Heart right ventricle (tissue), 16 donors: ENCODE results near the gene HOXA3. TPM values are rescaled to one million over a fixed set of nuclear protein-coding genes. Genes with fewer than 3 reads are reported as not detected.

Experiments
- ATAC-seq, 8 donors: fragments of 200-7000 bp; cut with Tn5 transposase; one replicate each; pipeline ENCODE4 v1.9.1; 2020; ENCODE audit warnings: mild to moderate bottlenecking in 8 of 8, moderate library complexity in 8 of 8, moderate number of reproducible peaks in 1 of 8
- DNase-seq, 2 donors: peaks; one replicate each; pipeline ENCODE4 v3.0.0-alpha.2; 2020
- H3K27ac ChIP-seq, 10 donors: fragments of 200-600 bp; sonication (generic) in 2 of 10; one replicate each; pipeline versions ENCODE4 v1.5.0 to v1.8.0; 2020 to 2022; ENCODE audit warnings: mild to moderate bottlenecking in 3 of 10
- H3K27me3 ChIP-seq, 7 donors: fragments of 200-600 bp; one replicate each; pipeline ENCODE4 v1.8.0; 2021 to 2022; ENCODE audit warnings: mild to moderate bottlenecking in 2 of 7
- H3K36me3 ChIP-seq, 9 donors: fragments of 200-600 bp; sonication (generic) in 1 of 9; one replicate each; pipeline versions ENCODE4 v1.5.0 to v1.8.0; 2020 to 2022; ENCODE audit warnings: mild to moderate bottlenecking in 2 of 9
- H3K4me1 ChIP-seq, 9 donors: fragments of 200-600 bp; sonication (generic) in 1 of 9; one replicate each; pipeline versions ENCODE4 v1.5.0 to v1.8.0; 2020 to 2022; ENCODE audit warnings: mild to moderate bottlenecking in 4 of 9
- H3K4me3 ChIP-seq, 10 donors: fragments of 200-600 bp; sonication (generic) in 2 of 10; one replicate each; pipeline versions ENCODE4 v1.5.0 to v1.8.0; 2020 to 2022; ENCODE audit warnings: mild to moderate bottlenecking in 7 of 10, moderate library complexity in 2 of 10
- H3K9me3 ChIP-seq, 11 donors: fragments of 200-600 bp in 10 of 11; sonication (generic) in 2 of 11; one replicate each; pipeline versions ENCODE4 v1.5.0 to v1.8.0; 2013 to 2022; ENCODE audit warnings: mild to moderate bottlenecking in 2 of 11, control low read depth in 1 of 11, moderate library complexity in 1 of 11
- CTCF ChIP-seq, 9 donors: fragments of 200-600 bp; sonication (generic) in 2 of 9; IDR thresholded peaks; one replicate each; pipeline versions ENCODE4 v1.5.0 to v1.8.0; 2021 to 2022; ENCODE audit warnings: antibody characterized with exemption in 9 of 9, mild to moderate bottlenecking in 5 of 9, moderate library complexity in 1 of 9
- WGBS, 2 donors: extraction: QIAGEN DNeasy Blood & Tissue Kit; methylation state at CpG; one replicate each; pipeline ENCODE4 v1.1.7; 2013; ENCODE audit warnings: inconsistent platforms in 1 of 2; 5-methylcytosine and 5-hydroxymethylcytosine counted together
- intact Hi-C, 10 donors: fragments of 100-400 bp; cut with DNase I; formaldehyde crosslinking; loops; one replicate each; pipeline versions ENCODE4 v1.11.1 to v1.14.2; 2022
- polyA plus RNA-seq, 2 donors: library from polyadenylated mRNA; stranded (reverse); fragments of 200-250 nt; gene quantifications; one replicate each; pipeline ENCODE4 v1.2.3, GENCODE V29; 2013
- total RNA-seq, 10 donors: library from RNA; stranded (reverse); fragmentation: NEBNext Ultra II Directional in 3 of 10; extraction: Animal tissue kit (Norgen Biotek cat#: 25700) in 3 of 10; gene quantifications; one replicate each; pipeline versions ENCODE4 v1.2.1 to v1.2.4, GENCODE V29; 2021 to 2023
- donor health status: Arrhythmogenic right ventricular cardiomyopathy.
- donor health status: ischemic (EF 13 %, LVEDD 7.1; RV severe dilation, severe dysfunction).
- donor health status: healthy with polysubstance abuse.
- donor health status: DM: no; HTN: yes; CAD: no.
- donor health status: DM: no; HTN: no; CAD: no.
- donor health status: ischemic (EF 25% LVEDD 6.9; RV normal size, moderate dysfunction).
- donor health status: ischemic (EF 25% LVEDD 5.7; RV mildly dilated, moderate dysfunction).
- donor health status: healthy.
- donor health status: DM: yes; HTN: yes; CAD: no.
- donor health status: Ischemic cardiomyopathy.
- donor health status: ischemic (EF 35%, LVEDD 5.7; RV mildly dilated, moderate dysfunction).
- donor health status: nonischemic (EF 11% LVEDD 7.7; RV severe dilation, severe dysfunction).
- donor health status: DM: yes; HTN: yes; CAD: no.
- donor health status: PGD.
- donor health status: ischemic (EF 29% LVEDD 5.4; RV normal size, mild dysfunction).
- donor health status: nonischemic (EF 23%, LVEDD 6.1; RV moderate dilation, normal function).

HOXA3 gene
- total and polyA plus RNA-seq, 12 donors = 0.11 to 1.5 (median 0.24) TPM; not detected in 2

DNA sequence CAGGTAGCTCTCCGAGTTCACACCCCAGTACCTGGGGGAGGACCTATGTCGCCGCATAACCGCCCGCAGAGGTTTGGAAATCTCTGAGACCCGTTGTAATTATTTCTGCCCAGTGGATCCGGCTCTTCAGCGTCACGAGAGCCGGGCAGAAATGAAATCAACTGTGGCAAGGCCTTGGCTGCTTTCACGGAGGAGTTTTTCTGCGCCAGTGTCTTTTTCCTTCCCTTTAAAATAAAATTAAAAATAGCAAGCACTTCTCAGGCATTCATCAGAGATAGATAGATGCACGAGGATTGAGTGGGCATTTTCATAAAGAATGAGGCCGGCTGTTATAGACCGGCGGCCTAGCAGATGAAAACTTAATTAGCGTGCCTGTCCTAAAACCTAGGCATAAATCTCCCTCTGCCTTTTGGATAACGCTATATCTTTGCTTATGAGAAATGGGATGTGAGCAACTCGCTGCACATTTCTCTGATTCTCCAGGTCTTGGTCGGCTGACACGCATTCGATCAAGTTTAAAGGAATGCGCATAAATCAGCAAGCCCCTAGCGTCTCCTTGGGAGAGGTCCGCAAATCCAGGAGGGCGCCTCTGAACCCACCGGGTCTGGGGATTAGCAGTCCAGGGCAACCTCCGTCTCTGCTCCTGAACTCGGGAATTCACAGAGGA, 41.1 kb upstream of the HOXA3 start:
- Histone ChIP-seq H3K27ac (no peak overlapping the region), H3K9me3 (no peaks in the 10 kb centered on the region), H3K4me1 (peaks cover 11 to 35% (median 23%) of the 10 kb centered on the region in 9 donors), H3K4me3 (peak overlapping the region in 8 of 10 donors; percentile 14 to 41 (median 30)), H3K27me3 (peaks cover 61 to 100% (median 100%) of the 10 kb centered on the region in 7 donors), H3K36me3 (no peaks in the 10 kb centered on the region)
- intact Hi-C loops = loop anchor here in 7 of 10 donors (5.0 to 10.0 kb wide), 5 partner anchors 581 to 901 kb away; no protein-coding TSS in a partner anchor
- ATAC-seq (no peak), DNase-seq (no peak)
- WGBS, 2 donors = 12 to 20% methylated on average over 29 of the region's 29 CpGs
- TF ChIP-seq CTCF (IDR thresholded peaks at IDR 0.05) = no peak

DNA sequence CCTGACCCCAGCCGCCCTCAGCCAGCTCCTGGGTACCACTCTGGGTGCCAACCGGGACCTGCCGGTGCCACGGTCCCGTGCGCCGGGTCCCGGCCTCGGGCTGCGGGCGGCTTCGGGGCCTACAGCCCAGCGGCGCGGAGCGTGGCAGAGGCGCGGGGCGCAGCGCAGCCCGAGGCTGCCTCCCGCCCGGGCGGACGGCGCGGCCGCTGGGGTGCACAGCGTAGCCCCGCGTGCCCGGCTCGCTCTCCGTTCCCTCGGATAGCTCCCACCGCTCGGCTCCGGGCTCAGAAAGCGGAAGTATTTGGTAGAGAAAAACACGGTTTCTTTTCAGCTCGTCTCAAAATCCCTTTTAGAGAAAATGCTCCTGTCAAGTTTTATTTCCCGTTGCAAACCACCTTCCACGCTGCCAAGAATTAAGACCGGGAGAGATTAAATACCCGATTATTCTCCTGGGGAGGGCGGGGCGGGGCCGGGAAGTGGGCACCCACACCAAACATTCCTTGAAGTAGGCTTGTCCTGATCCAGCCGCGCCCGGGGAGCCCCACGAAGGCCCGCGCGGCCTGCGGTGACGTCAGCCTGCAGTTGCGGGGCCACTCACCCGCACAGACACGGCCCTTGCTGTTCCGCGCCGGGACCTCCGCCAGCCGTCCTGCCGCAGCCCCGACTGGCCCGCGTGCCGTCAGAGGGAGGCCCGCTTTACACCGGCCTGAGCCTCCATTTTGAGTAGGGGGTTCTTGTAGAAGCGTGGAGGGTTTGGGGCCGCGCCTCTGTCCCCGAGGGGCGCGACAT, 40.4 kb upstream of the HOXA3 start:
- peaks cover 61 to 100% (median 100%) of the 10 kb centered on the region in 7 donors for H3K27me3 ChIP-seq
- H3K4me3 ChIP-seq = peak overlapping the region; percentile 9 to 41 (median 28)
- DNase-seq (no peak), ATAC-seq (peak in 3 of 8 donors; percentile 32 to 57 (median 46))
- H3K4me1 ChIP-seq = peaks cover 14 to 41% (median 30%) of the 10 kb centered on the region in 9 donors
- intact Hi-C loops = loop anchor here in 7 of 10 donors (5.0 to 10.0 kb wide), 5 partner anchors 582 to 902 kb away; no protein-coding TSS in a partner anchor
- no peaks in the 10 kb centered on the region for H3K36me3 ChIP-seq
- peak in 1 of 9 donors; percentile 17 for TF ChIP-seq CTCF (IDR thresholded peaks at IDR 0.05)
- H3K27ac ChIP-seq = no peak overlapping the region
- 1 to 3% methylated on average over 78 of the region's 78 CpGs for WGBS, 2 donors
- H3K9me3 ChIP-seq = no peaks in the 10 kb centered on the region

- H3K27me3 ChIP-seq = peaks cover 62 to 100% (median 100%) of the 10 kb centered on the region in 7 donors
- no peaks in the 10 kb centered on the region for H3K9me3 ChIP-seq
- no peaks in the 10 kb centered on the region for H3K36me3 ChIP-seq
- H3K27ac ChIP-seq = no peak overlapping the region
- DNase-seq (no peak), ATAC-seq (no peak)
- intact Hi-C loops = loop anchor here in 7 of 10 donors (5.0 to 10.0 kb wide), 5 partner anchors 583 to 903 kb away; no protein-coding TSS in a partner anchor
- WGBS, 2 donors = 10 to 15% methylated on average over 42 of the region's 42 CpGs
- no peak for TF ChIP-seq CTCF (IDR thresholded peaks at IDR 0.05)
- H3K4me3 ChIP-seq = peak overlapping the region in 7 of 10 donors; percentile 9 to 41 (median 30)
- H3K4me1 ChIP-seq = peaks cover 14 to 43% (median 32%) of the 10 kb centered on the region in 9 donors
Measured at GRCh38 chr7:27191833-27192545, 39.6 kb upstream of the HOXA3 start.
